NCI-H2227 treated with DMSO at 0.1 percent for 48 hours (cell line): ENCODE results near the gene TMTC4.

ENCODE experiments used
- DNase-seq: peaks from one replicate; lab custom pipeline; 2025; lab: John Stamatoyannopoulos, UW

Gene TMTC4

GRCh38 chr13:100666124-100666523 lies 8.5 kb downstream of the TMTC4 start:
- no peak for DNase-seq

GRCh38 chr13:100665403-100665802 lies 9.2 kb downstream of the TMTC4 start:
- DNase-seq: no peak

- no peak for DNase-seq
Measured at GRCh38 chr13:100664171-100664900, 10.3 kb downstream of the TMTC4 start.

DNA sequence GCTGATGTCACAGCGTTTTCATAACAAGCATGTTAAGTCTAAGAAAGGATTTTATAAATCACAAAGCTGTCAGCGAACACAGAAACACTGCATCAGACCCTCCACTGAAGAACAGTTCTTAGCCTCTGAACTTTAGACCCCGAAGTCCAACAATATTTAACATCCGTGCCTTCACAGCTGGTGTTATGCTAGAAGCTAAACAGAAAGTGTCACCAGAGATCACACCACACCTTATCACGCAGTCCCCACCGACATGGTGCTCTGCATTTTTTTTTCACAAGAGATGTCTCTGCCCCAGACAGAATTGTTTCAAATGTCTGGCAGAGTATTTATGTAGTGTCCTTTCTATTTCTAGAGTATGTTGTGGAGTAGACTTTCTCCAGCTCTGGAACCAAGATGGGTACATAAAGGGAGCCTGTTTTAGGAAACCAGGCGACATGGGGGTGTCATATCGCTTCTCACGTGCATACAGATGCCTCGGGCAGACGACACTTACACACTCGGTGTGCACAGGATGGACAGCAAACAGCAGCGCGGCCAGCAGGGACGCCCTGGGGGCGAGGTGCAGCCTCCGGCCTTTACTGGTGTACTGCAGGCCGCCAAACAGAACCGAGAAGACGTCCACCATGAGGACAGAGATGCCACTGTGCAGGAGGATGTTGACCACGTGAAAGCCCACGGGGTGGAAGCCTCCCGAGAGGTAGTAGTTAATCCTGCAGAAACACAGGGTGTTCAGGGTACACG lies 12.0 kb downstream of the TMTC4 start:
- no peak for DNase-seq

GRCh38 chr13:100660761-100661160 lies 13.8 kb downstream of the TMTC4 start:
- no peak for DNase-seq

GRCh38 chr13:100659578-100659977 lies 15.0 kb downstream of the TMTC4 start:
- DNase-seq: no peak

DNA sequence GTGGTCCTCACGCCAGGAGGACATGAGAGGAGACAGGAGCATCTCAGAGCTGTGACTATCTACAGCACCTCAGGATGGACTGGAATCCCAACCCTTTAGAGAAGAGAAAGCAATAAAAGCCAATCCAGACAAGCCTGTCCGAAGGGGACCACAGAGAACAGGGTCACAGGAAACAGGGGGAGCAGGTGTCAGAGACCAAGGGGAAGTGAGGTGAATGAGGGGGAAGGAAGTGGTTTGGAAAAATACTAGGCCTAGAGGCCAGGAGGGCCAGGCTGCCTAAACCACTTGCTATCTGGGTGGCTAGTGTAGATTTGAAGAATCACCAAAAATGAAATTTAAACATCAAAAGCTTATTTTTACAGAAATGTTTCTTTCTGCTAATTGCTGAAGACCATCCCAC lies 16.2 kb downstream of the TMTC4 start:
- DNase-seq: no peak

GRCh38 chr13:100657881-100658315 lies 16.7 kb downstream of the TMTC4 start:
- DNase-seq: no peak

DNA sequence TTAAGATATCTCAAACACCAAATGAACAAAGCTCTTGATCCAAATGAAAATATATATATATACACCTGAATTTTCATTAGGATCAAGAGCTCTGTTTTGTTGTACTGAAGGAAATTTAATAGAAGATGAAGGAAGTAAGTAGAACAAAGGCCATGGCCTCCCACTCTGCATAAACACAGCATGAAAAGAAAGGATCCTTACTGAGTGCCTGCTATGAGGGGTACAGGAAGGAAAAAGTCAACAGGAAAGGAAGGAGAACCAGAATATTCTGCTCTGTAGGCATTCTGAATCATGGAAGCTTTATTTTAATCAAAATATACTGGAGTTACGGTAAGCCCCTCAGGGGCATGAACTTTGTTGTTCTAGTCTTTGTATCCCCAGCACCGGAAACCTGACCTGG lies 22.1 kb downstream of the TMTC4 start:
- DNase-seq: no peak

DNA sequence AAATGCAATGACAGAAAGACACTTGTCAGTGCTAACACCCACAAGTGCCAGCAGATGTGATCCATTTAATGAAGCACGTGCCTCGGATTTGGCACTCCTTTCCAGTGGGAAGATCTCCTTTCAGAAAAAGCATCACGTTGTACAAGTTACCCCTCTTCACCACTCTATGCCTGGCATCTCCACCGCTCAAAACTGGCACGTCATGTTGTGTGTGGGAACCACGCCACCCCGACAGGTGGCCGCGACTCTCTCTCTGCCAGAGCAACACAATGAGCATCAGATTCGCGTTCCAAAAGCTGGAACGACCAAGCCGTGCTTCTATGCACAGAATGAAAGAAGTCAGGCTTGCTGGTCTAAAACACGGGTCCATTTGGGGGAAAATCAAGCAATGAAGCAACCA lies 24.3 kb downstream of the TMTC4 start:
- DNase-seq: no peak

- no peak for DNase-seq
Measured at GRCh38 chr13:100648354-100648753, 26.2 kb downstream of the TMTC4 start.

DNA sequence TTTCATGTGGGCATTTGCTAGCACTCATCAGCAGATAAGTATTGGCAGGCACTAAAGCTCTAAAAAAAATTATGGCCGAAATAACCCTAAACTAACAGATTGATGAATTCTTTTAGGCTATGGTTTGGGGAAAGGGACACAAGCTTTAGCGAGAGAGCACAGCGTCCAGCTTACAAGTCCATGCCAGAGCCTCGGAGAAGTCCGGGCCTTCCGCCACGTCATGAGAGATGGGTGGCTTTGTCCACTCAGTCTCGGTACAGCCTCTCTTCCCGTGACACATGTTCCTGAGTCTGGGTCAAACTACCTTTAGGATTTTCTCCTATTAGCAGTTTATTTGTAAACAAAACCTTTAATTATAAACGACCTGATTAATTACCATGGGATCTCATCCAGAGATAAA lies 27.7 kb downstream of the TMTC4 start:
- no peak for DNase-seq

- DNase-seq: no peak
Measured at GRCh38 chr13:100646030-100646673, 28.4 kb downstream of the TMTC4 start.

DNA sequence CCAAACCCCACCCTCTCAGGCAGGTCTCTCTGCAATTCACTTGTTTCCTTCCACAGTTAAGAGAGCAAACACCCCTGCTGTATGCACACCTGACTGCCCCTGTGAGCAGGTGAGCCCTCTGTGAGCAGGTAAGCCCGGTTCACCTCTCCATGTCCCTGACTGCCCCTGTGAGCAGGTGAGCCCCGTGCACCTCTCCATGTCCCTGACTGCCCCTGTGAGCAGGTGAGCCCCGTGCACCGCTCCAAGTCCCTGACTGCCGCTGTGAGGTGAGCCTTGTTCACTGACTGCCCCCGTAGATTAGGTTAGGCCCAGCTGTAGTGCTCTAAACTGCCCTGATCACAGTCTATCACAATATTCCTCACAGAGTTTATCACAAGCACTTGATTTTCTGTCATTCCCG lies 29.2 kb downstream of the TMTC4 start:
- no peak for DNase-seq

DNA sequence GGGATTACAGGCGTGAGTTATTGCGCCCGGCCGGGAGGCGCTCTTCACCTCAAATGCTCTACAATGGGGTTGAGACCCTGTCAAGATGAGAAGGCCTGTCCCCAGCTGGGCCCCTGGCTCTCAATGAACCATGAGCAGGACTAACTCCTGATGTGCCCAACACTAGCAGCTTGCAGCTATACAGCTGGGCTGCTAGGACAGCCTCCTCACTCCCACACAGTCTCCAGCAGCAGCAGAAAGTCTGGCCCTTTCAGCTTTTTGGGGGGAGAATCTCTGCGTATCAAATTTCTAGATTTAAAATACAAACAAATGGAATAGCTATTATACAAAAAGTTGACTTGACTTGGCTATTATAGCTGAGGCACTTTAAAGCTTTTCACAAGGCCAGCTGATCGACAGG lies 30.2 kb downstream of the TMTC4 start:
- DNase-seq: peak; percentile 42

- DNase-seq: peak; percentile 75
Measured at GRCh38 chr13:100637796-100638195, 36.8 kb downstream of the TMTC4 start.

GRCh38 chr13:100637380-100637779 lies 37.2 kb downstream of the TMTC4 start:
- no peak for DNase-seq

- DNase-seq: peak; percentile 90
Measured at GRCh38 chr13:100636441-100636840, 38.2 kb downstream of the TMTC4 start.

DNA sequence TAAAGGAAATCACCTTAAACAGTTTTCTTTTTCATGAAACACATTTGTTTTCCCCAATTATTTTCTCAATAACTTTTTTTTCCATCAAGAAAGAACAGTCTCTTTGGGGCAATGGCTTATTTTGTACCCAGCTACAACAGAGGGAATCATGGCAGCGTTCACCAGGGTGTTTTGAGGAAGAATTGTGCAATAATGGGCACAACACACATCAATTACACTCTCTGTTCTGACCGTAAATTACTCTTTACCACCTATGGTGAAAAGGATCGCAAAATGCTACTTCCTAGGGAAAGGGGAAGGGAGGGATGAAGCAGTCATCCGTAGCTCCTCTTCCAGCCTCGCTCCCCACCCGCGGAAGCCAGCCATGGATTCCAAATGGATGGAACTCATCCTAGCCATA lies 38.6 kb downstream of the TMTC4 start:
- peak; percentile 90 for DNase-seq

GRCh38 chr13:100634696-100635095 lies 39.9 kb downstream of the TMTC4 start:
- peak; percentile 48 for DNase-seq

GRCh38 chr13:100633461-100633860 lies 41.1 kb downstream of the TMTC4 start:
- no peak for DNase-seq

- DNase-seq: peak; percentile 90
Measured at GRCh38 chr13:100630555-100630954, 44.0 kb downstream of the TMTC4 start.

- DNase-seq: no peak
Measured at GRCh38 chr13:100627120-100627519, 47.5 kb downstream of the TMTC4 start.
